SH-SY5Y (cell line): ENCODE measurements around the gene KCNS3.

Experiments
- GATA2 ChIP-seq: IDR thresholded peaks from 2 replicates; pipeline ENCODE4 v1.6.1; 2011; ENCODE audit warnings: mild to moderate bottlenecking, low read depth, low read length
- GATA3 ChIP-seq: IDR thresholded peaks from 2 replicates; pipeline ENCODE4 v1.6.1; 2011; ENCODE audit warnings: low read depth, mild to moderate bottlenecking, low read length, moderate library complexity

GRCh38 chr2:17912266-17912691 lies 33.8 kb downstream of the KCNS3 start:
- no peak for TF ChIP-seq GATA2
- TF ChIP-seq GATA3 = no peak
